Transverse colon (tissue), 3 donors: ENCODE measurements around the gene CATSPER3.

Experiments
- EP300 ChIP-seq: sonication (generic); formaldehyde crosslinking; IDR thresholded peaks from one replicate; pipeline ENCODE4 v1.6.1; 2017; ENCODE audit warnings: antibody characterized with exemption, low read depth
- TF ChIP-seq, protein P1 (sequence below), 5 experiments: fragments of 200-600 bp in 3 of 5; fragments of 450-650 bp in 2 of 5; sonication (generic) in 3 of 5; IDR thresholded peaks; 1 replicate in 2 of 5; 2 replicates in 3 of 5; pipeline ENCODE4 v1.5.1; 2016 to 2017; ENCODE audit warnings: antibody characterized with exemption in 5 of 5, inconsistent platforms in 3 of 5, mild to moderate bottlenecking in 2 of 5, moderate library complexity in 1 of 5

- no peak for TF ChIP-seq EP300
- TF ChIP-seq, protein P1, sequence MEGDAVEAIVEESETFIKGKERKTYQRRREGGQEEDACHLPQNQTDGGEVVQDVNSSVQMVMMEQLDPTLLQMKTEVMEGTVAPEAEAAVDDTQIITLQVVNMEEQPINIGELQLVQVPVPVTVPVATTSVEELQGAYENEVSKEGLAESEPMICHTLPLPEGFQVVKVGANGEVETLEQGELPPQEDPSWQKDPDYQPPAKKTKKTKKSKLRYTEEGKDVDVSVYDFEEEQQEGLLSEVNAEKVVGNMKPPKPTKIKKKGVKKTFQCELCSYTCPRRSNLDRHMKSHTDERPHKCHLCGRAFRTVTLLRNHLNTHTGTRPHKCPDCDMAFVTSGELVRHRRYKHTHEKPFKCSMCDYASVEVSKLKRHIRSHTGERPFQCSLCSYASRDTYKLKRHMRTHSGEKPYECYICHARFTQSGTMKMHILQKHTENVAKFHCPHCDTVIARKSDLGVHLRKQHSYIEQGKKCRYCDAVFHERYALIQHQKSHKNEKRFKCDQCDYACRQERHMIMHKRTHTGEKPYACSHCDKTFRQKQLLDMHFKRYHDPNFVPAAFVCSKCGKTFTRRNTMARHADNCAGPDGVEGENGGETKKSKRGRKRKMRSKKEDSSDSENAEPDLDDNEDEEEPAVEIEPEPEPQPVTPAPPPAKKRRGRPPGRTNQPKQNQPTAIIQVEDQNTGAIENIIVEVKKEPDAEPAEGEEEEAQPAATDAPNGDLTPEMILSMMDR (IDR thresholded peaks at IDR 0.05): no peak
Measured at GRCh38 chr5:135027266-135027696, 59.6 kb downstream of the CATSPER3 start.
